HEK293 (cell line): Measurements from ENCODE around the gene NUDT3.

Source experiments
- CTCF ChIP-seq: fragments of 450-650 bp; formaldehyde crosslinking; IDR thresholded peaks from 2 replicates; pipeline ENCODE4 v1.5.1; 2016; ENCODE audit warnings: missing biosample characterization, missing genetic modification characterization
- HOXC10 ChIP-seq: sonication (generic); formaldehyde crosslinking; IDR thresholded peaks from 2 replicates; pipeline ENCODE4 v1.8.1; 2023; ENCODE audit warnings: mild to moderate bottlenecking, missing genetic modification reagents
- IKZF3 ChIP-seq: fragments of 450-650 bp; IDR thresholded peaks from 2 replicates; pipeline ENCODE4 v1.5.0; 2018; ENCODE audit warnings: missing biosample characterization, mild to moderate bottlenecking, missing genetic modification characterization, moderate library complexity
- TCF7L2 ChIP-seq: IDR thresholded peaks from 2 replicates; pipeline ENCODE4 v1.6.1; 2011; ENCODE audit warnings: low read depth, mild to moderate bottlenecking, inconsistent platforms, low read length, moderate library complexity, borderline replicate concordance
- YY1 ChIP-seq: fragments of 450-650 bp; formaldehyde crosslinking; IDR thresholded peaks from 2 replicates; pipeline ENCODE4 v1.5.1; 2018; ENCODE audit warnings: missing biosample characterization, missing genetic modification characterization
- ZNF112 ChIP-seq: fragments of 450-650 bp; formaldehyde crosslinking; IDR thresholded peaks from 2 replicates; pipeline ENCODE4 v1.5.0; 2017; ENCODE audit warnings: missing biosample characterization, missing genetic modification characterization
- ZNF121 ChIP-seq: fragments of 450-650 bp; formaldehyde crosslinking; IDR thresholded peaks from 2 replicates; pipeline ENCODE4 v1.5.1; 2016; ENCODE audit warnings: missing biosample characterization, missing genetic modification characterization
- ZNF133 ChIP-seq: fragments of 450-650 bp; formaldehyde crosslinking; IDR thresholded peaks from 2 replicates; pipeline ENCODE4 v1.5.1; 2016; ENCODE audit warnings: missing biosample characterization, missing genetic modification characterization
- ZNF146 ChIP-seq: fragments of 450-650 bp; formaldehyde crosslinking; IDR thresholded peaks from 2 replicates; pipeline ENCODE4 v1.5.1; 2016; ENCODE audit warnings: missing biosample characterization, missing genetic modification characterization
- ZNF530 ChIP-seq: fragments of 450-650 bp; formaldehyde crosslinking; IDR thresholded peaks from 2 replicates; pipeline ENCODE4 v1.5.1; 2016; ENCODE audit warnings: low read depth, missing biosample characterization, missing genetic modification characterization
- ZNF571 ChIP-seq: fragments of 450-650 bp; formaldehyde crosslinking; IDR thresholded peaks from 2 replicates; pipeline ENCODE4 v1.5.0; 2017; ENCODE audit warnings: missing biosample characterization, missing genetic modification characterization
- ZNF621 ChIP-seq: fragments of 450-650 bp; formaldehyde crosslinking; IDR thresholded peaks from 2 replicates; pipeline ENCODE4 v1.5.1; 2017; ENCODE audit warnings: missing biosample characterization, missing genetic modification characterization
- ZNF639 ChIP-seq: fragments of 450-650 bp; formaldehyde crosslinking; IDR thresholded peaks from 2 replicates; pipeline ENCODE4 v1.5.1; 2016; ENCODE audit warnings: missing biosample characterization, missing genetic modification characterization
- TF ChIP-seq, protein P1 (sequence below): fragments of 450-650 bp; formaldehyde crosslinking; IDR thresholded peaks from 2 replicates; pipeline ENCODE4 v1.5.1; 2016; ENCODE audit warnings: missing biosample characterization, missing genetic modification characterization

DNA sequence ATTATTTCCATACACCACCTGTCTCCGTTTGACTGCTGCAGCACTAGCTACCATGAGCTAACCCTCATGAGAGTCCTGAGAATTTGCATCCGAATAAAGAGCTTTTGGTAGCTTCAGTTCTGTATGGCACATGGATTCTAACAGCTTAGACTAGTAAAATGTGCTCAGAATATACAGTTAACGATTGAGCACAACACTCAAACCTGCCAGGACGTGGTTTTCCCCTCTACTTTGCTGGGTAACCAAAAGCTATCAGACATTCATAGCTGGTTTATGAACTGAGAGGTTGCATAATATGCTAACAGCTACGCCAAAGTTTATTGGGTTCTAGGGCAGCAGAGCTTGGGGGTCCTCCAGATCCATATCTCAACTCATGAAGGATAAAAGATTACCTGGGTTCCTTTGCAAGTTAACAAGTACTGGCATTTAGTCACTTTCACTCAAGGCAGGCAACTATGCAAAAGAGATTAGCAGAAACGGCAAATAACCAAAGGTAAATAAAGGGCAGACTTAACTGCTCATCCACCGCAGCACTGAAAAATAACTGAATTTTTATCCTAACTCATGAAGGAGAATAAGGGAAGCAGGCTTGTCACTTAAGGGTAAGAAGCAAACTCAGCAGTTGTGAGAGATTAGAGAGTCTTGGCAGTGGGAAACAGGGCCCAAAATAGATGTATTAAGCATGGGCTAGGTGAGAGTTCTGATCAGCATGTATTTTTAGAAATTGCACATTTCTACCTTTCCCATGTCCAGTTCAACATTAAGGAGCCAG, 29.4 kb downstream of the NUDT3 start:
- TF ChIP-seq ZNF639 (tag by site-specific recombination): no peak
- TF ChIP-seq CTCF (tag by site-specific recombination): no peak
- no peak for TF ChIP-seq ZNF121 (tag by site-specific recombination)
- TF ChIP-seq ZNF112 (tag by site-specific recombination): no peak
- TF ChIP-seq, protein P1, sequence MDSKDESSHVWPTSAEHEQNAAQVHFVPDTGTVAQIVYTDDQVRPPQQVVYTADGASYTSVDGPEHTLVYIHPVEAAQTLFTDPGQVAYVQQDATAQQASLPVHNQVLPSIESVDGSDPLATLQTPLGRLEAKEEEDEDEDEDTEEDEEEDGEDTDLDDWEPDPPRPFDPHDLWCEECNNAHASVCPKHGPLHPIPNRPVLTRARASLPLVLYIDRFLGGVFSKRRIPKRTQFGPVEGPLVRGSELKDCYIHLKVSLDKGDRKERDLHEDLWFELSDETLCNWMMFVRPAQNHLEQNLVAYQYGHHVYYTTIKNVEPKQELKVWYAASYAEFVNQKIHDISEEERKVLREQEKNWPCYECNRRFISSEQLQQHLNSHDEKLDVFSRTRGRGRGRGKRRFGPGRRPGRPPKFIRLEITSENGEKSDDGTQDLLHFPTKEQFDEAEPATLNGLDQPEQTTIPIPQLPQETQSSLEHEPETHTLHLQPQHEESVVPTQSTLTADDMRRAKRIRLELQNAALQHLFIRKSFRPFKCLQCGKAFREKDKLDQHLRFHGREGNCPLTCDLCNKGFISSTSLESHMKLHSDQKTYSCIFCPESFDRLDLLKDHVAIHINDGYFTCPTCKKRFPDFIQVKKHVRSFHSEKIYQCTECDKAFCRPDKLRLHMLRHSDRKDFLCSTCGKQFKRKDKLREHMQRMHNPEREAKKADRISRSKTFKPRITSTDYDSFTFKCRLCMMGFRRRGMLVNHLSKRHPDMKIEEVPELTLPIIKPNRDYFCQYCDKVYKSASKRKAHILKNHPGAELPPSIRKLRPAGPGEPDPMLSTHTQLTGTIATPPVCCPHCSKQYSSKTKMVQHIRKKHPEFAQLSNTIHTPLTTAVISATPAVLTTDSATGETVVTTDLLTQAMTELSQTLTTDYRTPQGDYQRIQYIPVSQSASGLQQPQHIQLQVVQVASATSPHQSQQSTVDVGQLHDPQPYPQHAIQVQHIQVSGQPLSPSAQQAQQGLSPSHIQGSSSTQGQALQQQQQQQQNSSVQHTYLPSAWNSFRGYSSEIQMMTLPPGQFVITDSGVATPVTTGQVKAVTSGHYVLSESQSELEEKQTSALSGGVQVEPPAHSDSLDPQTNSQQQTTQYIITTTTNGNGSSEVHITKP: no peak
- no peak for TF ChIP-seq YY1 (tag by site-specific recombination)
- no peak for TF ChIP-seq ZNF530
- TF ChIP-seq IKZF3: no peak
- no peak for TF ChIP-seq ZNF621 (tag by site-specific recombination)
- TF ChIP-seq TCF7L2: no peak
- TF ChIP-seq ZNF571 (tag by site-specific recombination): no peak
- TF ChIP-seq HOXC10 (CRISPR knock-in tag): no peak
- no peak for TF ChIP-seq ZNF146 (tag by site-specific recombination)
- TF ChIP-seq ZNF133 (tag by site-specific recombination): no peak
